DMS79 treated with DMSO at 0.1 percent for 48 hours (cell line): ENCODE results near the gene ZBTB2.
"Not testable (repeated sequence)": the region's sequence is repeated elsewhere in the genome, so short reads cannot be mapped to it uniquely, and the experiment has no call there.

Experiments
- DNase-seq: peaks from one replicate; lab custom pipeline; 2025; lab: John Stamatoyannopoulos, UW

The ZBTB2 gene

DNA sequence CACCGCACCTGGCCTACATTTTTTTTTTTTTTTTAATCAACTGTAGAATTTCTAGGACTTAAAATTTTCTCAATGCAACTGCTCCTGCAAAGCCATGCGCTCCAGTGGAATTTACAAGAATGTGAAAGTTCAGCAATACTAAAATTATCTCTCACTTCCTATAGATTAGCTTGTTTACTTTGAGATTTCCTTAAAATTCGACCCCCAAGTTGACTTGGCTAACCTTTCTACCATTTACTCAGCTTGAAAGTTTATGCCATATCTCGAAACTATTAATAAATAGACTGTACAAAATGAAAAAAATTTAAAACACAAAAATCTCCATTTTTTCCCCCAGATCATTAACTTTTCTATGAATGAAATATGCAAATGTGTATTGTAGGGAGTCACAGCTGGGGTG is 64.3 kb downstream of the ZBTB2 start:
- DNase-seq, result no peak

DNA sequence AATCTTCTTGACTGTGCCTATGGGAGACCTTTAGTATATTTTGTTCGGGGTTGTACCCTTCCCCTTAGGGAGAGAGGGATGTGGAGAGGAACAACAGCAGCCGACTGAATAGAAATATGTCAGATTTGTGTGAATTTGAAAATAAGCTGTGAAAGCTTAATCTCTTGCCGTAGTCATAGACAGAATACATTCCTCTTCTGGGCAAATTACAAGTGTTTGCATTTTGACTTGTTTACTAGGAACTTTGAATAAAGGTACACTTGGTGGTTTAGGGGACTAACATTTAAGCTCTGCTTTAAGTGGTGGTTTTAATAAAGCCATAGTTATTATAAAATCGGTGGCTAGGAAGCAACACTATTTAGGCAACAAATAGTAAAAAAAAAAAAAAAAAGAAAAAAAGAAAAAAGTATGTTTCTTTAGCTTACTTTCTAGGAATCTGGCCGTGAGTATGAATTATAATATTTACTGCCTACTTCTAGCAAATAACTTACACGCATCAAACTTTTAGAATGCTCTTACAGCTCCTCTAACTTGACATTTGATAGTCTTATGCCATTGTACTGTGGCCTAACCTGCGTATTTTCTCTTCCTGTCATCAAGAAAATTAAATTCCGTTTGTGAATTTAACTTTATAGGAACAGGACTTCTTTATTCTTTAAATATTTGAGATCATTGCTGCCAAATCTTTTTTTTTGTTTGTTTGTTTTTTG is 65.1 kb downstream of the ZBTB2 start:
- DNase-seq, result peak; percentile 18

DNA sequence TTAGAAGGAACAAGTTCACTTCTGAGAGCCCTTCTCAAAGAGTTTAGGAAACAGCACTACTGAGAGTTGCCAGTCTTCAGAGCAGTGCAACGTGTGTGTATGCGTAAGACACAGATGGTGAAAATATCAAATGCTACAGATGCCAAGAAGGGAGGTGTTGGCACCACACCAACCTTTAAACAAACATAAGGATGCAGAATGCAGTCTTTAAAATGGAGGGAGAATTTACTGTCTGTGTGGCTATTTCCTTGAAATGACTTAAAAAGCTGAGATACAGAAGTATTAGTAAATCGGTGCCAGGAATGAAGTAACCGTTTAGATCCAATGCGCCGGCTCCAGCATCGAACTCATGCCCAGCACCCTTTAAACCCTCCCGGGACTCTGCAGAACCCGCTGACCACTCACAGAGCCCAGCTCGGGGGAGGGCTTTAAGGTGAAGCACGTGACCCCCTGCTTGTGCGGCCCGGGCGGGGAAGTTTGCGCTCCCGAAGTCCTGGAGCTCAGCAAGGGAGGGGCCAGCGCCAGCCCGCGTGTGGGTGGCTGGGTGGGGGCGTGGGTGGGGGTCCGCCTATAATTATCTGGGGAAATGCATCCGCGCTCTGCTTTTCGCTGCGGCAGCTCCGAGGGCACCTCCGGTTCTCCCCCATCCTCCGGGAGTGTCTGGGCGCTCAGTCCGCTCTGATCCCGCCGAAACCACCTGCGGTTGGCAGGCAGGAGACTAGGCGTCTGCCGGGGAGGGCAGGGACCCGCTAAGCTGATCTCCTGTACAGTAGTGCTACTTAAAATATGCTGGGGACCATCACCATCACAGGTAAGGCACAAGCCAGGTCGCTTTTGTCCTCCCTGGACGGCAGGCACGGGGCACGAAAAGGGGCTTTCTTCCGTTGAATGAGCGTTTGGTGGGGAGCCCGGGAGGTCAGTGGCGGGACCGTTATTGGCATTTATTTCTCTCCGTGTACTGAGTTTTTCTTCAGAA is 66.0 kb downstream of the ZBTB2 start:
- DNase-seq, result peak; percentile 35

DNA sequence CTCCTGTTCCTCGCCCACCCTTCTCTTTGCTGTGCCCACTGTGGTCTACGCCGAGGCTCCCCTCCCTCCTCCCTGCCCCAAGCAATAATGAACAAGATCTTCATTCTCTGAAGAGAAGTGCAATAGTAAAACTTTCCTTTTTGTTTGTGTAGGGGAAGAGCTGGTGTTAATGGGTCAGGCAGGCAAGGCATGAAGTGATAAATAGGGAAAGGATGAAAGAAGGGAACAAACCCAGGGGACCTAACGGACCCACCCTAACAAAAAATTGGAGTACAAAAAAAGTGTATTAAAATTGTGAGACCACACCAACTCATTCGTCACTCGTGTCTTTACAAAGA is 66.9 kb downstream of the ZBTB2 start:
- DNase-seq, result no peak

DNA sequence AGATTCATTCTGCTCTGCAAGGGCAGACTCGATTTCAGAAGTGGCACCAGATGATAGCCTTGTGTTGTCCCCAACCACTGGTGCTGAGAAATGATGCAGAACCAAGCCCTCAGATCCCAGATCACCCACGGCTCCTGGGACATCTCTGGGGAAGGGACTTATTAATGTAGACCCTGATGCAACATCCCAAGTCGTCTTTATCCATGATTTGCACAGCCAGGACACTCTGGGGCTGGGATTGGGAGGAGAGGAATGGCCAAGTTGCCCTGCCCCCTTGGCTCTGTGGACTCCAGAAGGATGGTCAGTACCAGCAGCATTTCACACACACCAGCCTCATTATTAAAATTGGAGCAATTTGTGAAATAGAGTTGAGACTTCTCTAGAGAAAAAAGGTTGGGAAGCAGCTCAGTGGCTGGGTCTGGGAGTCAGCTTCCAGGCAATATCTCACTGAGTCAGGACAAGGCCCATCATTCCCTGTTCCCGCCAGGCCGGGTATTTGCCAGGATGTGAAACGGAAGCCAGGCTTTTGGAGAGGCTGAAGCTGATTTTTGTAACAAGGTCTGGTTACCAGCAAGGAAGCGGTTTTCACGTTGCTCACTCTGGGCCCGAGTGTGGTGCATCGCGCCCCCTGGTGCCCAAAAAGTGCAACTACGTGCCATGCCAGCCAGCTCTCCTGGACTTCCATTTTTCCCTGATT is 67.4 kb downstream of the ZBTB2 start:
- DNase-seq, result peak; percentile 81

DNA sequence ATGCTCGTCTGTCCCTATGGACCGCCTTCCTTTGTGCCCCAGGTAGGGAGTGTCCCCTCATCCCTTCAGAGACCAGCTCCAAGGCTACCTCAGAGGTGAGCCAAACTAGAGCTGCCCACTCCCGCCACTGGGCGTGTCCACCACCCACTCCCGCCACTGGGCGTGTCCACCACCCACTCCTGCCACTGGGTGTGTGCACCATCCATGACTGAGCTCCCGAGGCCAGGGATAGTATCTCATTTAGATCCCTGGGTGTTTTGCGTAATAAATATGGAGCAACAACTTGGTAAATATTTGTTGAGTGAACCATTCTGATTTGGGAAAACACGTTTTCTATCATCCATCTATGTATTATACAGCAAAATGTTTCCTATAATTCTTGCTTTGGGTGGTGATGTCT is 68.8 kb downstream of the ZBTB2 start:
- no peak for DNase-seq

DNA sequence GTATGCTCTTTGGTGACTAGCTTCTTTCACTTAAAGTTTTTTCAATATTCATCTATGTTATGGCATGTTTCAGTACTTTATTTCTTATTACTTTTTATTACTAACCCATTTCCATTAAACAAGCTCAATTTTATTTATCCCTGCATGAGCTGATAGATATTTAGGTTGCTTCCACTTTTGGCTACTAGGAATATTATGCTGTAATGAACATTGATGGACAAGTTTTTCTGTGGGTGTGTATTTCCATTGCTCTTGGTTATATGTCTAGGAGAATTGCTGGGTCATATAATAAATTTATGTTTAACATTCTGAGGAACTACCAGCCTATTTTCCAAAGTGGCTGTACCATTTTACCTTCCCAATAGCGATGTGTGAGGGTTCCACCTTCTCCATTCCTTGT is 69.9 kb downstream of the ZBTB2 start:
- no peak for DNase-seq

DNA sequence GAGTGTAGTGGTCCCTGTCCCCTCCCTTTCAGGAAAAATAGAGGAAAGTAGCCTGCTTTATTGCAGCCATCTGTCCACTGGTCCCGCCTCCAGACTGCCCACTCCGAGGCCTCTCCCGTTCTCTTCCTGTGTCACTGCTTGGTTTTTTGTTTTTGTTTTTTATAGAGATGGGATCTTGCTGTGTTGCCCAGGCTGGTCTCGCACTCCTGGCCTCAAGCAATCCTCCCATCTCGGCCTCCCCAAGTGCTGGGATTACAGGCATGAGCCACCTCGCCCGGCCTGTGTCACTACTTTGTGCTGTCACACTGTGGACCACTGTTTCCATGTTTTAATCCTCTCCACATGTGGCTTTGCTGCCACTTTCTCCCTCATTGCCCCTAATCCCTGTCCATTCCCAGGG is 71.2 kb downstream of the ZBTB2 start:
- DNase-seq, result no peak

DNA sequence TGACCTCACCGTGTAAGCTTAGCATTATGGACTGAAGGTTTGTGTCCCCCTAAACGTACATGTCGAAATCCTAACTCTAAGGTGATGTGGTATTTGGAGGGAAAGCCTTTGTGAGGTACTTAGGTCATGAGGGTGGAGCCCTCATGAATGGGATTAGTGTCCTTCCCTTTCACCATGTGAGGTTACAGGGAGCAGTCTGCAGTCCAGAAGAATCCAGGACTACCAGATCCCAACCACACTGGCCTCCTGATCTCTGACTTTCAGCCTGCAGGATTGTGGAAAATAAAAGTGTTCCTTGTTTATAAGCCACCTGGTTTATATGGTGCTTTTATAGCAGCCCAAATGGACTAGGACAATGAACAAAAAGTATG is 73.4 kb downstream of the ZBTB2 start:
- DNase-seq, result no peak

DNA sequence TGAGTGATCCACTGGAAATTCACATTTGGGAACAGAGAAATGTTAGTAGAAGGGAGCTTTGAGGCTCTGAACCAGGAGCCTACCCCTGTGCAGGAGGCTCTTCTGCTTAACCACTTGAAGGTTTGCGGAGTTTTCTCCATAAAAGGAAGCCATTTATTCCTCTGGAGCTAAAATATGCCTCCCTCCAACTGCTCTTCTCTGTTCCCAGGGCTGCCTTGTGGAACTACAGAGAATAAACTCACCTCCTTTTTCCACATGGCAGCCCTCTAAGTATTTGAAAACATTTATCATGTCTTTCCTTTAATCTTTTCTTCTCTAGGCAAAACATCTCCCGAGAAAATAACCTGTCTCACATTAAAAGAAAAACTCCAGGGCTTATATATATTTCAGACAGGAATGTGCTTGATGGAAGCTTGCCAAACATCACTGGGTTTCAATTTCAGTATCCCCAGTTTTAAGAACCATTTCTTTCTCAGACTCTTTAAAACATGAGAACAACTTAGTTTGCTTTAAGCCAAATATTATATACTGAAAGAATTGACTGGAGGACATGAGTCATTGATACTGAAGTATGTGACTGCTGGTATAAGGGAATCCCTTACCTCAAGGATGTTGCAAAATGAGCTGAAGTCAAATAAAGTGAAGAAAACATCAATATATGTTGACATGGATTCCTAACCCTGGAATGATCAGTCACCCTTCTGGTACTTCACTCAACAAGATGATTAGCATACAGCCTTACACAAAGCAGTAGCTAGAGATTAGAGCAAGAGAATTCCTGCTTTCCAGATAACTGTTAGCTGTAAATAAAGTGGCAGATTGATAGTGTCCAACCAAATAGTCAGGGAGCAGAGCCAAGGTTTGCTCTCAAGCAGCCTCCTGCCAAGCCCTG is 74.0 kb downstream of the ZBTB2 start:
- peak; percentile 58 for DNase-seq

DNA sequence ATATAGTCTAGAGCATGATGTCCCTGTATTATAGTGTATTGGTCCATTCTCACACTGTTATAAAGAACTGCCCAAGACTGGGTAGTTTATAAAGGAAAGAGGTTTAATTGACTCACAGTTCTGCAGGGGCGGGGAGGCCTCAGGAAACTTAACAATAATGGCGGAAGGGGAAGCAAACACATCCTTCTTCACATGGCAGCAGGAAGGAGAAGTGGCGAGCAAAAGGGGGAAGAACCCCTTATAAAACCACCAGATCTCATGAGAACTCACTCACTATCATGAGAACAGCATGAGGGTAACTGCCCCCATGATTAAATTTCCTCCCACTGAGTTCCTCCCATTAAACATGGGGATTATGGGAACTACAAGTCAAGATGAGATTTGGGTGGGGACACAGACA is 75.7 kb downstream of the ZBTB2 start:
- DNase-seq, result not testable (repeated sequence)
